WTC11 (cell line): ENCODE measurements around the gene TBL1X.

ENCODE experiments used
- AFF4 ChIP-seq: sonication (generic); formaldehyde crosslinking; IDR thresholded peaks from 2 replicates; pipeline ENCODE4 v1.8.1; 2023; ENCODE audit warnings: mild to moderate bottlenecking, missing genetic modification reagents, borderline replicate concordance
- ATF6 ChIP-seq: sonication (generic); formaldehyde crosslinking; IDR thresholded peaks from 2 replicates; pipeline ENCODE4 v1.8.1; 2023; ENCODE audit warnings: mild to moderate bottlenecking, missing genetic modification reagents
- CREM ChIP-seq: sonication (generic); formaldehyde crosslinking; IDR thresholded peaks from 2 replicates; pipeline ENCODE4 v1.8.1; 2022; ENCODE audit warnings: mild to moderate bottlenecking, missing genetic modification reagents, moderate library complexity
- CTCF ChIP-seq: fragments of 200-600 bp; IDR thresholded peaks from 2 replicates; pipeline ENCODE4 v1.8.0; 2022; ENCODE audit warnings: antibody characterized with exemption
- MYBL2 ChIP-seq: sonication (generic); formaldehyde crosslinking; IDR thresholded peaks from 2 replicates; pipeline ENCODE4 v1.8.1; 2023; ENCODE audit warnings: mild to moderate bottlenecking, moderate library complexity, missing genetic modification reagents
- SMAD3 ChIP-seq: sonication (generic); formaldehyde crosslinking; IDR thresholded peaks from 2 replicates; pipeline ENCODE4 v1.8.0; 2022; ENCODE audit warnings: missing genetic modification reagents, mild to moderate bottlenecking, borderline replicate concordance
- USF2 ChIP-seq: sonication (generic); formaldehyde crosslinking; IDR thresholded peaks from 2 replicates; pipeline ENCODE4 v1.8.1; 2023; ENCODE audit warnings: mild to moderate bottlenecking, missing genetic modification reagents, moderate library complexity
- ZNF281 ChIP-seq: sonication (generic); formaldehyde crosslinking; IDR thresholded peaks from 2 replicates; pipeline ENCODE4 v1.8.0; 2023; ENCODE audit warnings: mild to moderate bottlenecking, missing genetic modification reagents

- no peak for TF ChIP-seq ATF6 (CRISPR knock-in tag)
- TF ChIP-seq CTCF, result no peak
- TF ChIP-seq CREM, result no peak
- no peak for TF ChIP-seq AFF4 (CRISPR knock-in tag)
- TF ChIP-seq USF2 (CRISPR knock-in tag), result no peak
- TF ChIP-seq ZNF281 (CRISPR knock-in tag), result no peak
- no peak for TF ChIP-seq SMAD3 (CRISPR knock-in tag)
- TF ChIP-seq MYBL2, result no peak
These were observed 44.3 kb upstream of the TBL1X start for GRCh38 chrX:9420275-9421265.
